Activated CD8-positive, alpha-beta T cell treated with anti-CD3 and anti-CD28 coated beads for 36 hours (primary cell): ENCODE measurements around the gene CTAGE1. TPM values are rescaled to one million over a fixed set of nuclear protein-coding genes. Genes with fewer than 3 reads are reported as not detected.
"Not testable (repeated sequence)": the region's sequence is repeated elsewhere in the genome, so short reads cannot be mapped to it uniquely, and the experiment has no call there.

Source experiments
- ATAC-seq: fragments of 200-7000 bp; cut with Tn5 transposase; one replicate; pipeline ENCODE4 v1.10.0; 2021; ENCODE audit warnings: mild to moderate bottlenecking, moderate library complexity
- CTCF ChIA-PET: fragments of 350-600 bp; sonication (Branson Sonifier 250); formaldehyde crosslinking; loops from one replicate; lab custom pipeline; 2021; ENCODE audit warnings: antibody characterized with exemption; lab: Charles Lee
- POLR2A ChIA-PET: fragments of 350-600 bp; sonication (Branson Sonifier 250); formaldehyde crosslinking; loops from one replicate; lab custom pipeline; 2021; ENCODE audit warnings: antibody characterized with exemption; lab: Charles Lee
- DNase-seq: peaks from one replicate; pipeline ENCODE4 v3.0.0-alpha.2; 2020
- H3K27ac Mint-ChIP-seq: one replicate; pipeline ENCODE4 v1.8.0; 2021; ENCODE audit warnings: mild to moderate bottlenecking, mixed read lengths
- H3K27me3 Mint-ChIP-seq: one replicate; pipeline ENCODE4 v1.8.0; 2021; ENCODE audit warnings: mixed read lengths
- H3K36me3 Mint-ChIP-seq: one replicate; pipeline ENCODE4 v1.8.0; 2021; ENCODE audit warnings: low read depth, mixed read lengths
- H3K4me1 Mint-ChIP-seq: one replicate; pipeline ENCODE4 v1.8.0; 2021; ENCODE audit warnings: low read depth, mixed read lengths
- H3K4me3 Mint-ChIP-seq: one replicate; pipeline ENCODE4 v1.8.0; 2021; ENCODE audit warnings: mild to moderate bottlenecking, moderate library complexity, mixed read lengths
- H3K9me3 Mint-ChIP-seq: one replicate; pipeline ENCODE4 v1.8.0; 2021; ENCODE audit warnings: mixed read lengths
- CTCF ChIP-seq: fragments of 200-600 bp; IDR thresholded peaks from one replicate; pipeline ENCODE4 v1.8.0; 2022; ENCODE audit warnings: antibody characterized with exemption, mild to moderate bottlenecking
- intact Hi-C: fragments of 100-400 bp; cut with micrococcal nuclease; formaldehyde crosslinking; loops from one replicate; pipeline ENCODE4 v1.10.0; 2022
- total RNA-seq, 2 experiments: library from RNA; stranded (reverse); gene quantifications; one replicate each; pipeline ENCODE4 v1.2.3, GENCODE V29; 2021

The CTAGE1 gene
- total RNA-seq, 2 experiments from 2014 or later = not detected

GRCh38 chr18:22453315-22453714 is 35.6 kb upstream of the CTAGE1 start:
- ChIA-PET CTCF (interaction anchor here (1.1 kb wide), 1 partner anchor 12 kb away, joined by 5 read pairs; no protein-coding TSS in a partner anchor), POLR2A (no interaction called here)
- DNase-seq (no peak), ATAC-seq (no peak)
- Mint-ChIP-seq H3K4me3 (no peak overlapping the region), H3K36me3 (no peaks in the 10 kb centered on the region), H3K27ac (no peak overlapping the region), H3K9me3 (peaks cover 14% of the 10 kb centered on the region), H3K27me3 (no peaks in the 10 kb centered on the region), H3K4me1 (no peaks in the 10 kb centered on the region)
- no peak for TF ChIP-seq CTCF
- intact Hi-C loops = no loop called here

DNA sequence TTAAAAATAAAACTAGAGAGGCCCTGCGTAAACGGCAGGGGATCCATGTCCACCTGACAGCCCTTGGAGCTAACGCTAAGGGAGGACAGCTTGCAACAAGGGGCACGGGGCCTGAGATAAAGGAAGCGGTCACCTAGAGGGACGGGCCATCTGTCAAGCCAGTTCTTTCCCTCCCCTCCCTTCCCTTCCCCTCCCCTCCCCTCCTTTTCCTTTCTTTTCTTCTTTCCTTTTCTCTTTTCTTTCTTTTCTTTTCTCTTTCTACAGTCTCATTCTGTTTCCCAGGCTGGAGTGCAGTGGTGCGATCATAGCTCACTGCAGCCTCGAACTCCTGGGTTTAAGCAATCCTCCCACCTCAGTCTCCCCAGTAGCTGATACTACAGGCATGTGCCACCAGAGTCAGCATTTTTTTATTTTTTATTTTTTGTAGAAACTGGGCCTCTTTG is 34.5 kb upstream of the CTAGE1 start:
- Mint-ChIP-seq H3K36me3 (no peaks in the 10 kb centered on the region), H3K27me3 (no peaks in the 10 kb centered on the region), H3K9me3 (peaks cover 14% of the 10 kb centered on the region), H3K4me1 (no peaks in the 10 kb centered on the region), H3K27ac (no peak overlapping the region), H3K4me3 (no peak overlapping the region)
- ATAC-seq (no peak), DNase-seq (no peak)
- ChIA-PET POLR2A (no interaction called here), CTCF (interaction anchor here (1.1 kb wide), 1 partner anchor 11 kb away, joined by 5 read pairs; no protein-coding TSS in a partner anchor)
- no peak for TF ChIP-seq CTCF
- intact Hi-C loops = no loop called here

- TF ChIP-seq CTCF = no peak
- intact Hi-C loops = no loop called here
- no peak overlapping the region for H3K4me3 Mint-ChIP-seq
- DNase-seq (no peak), ATAC-seq (no peak)
- no peaks in the 10 kb centered on the region for H3K4me1 Mint-ChIP-seq
- H3K27ac Mint-ChIP-seq = no peak overlapping the region
- POLR2A ChIA-PET = interaction anchor here (0.8 kb wide), 1 partner anchor 14 kb away, joined by 4 read pairs; no protein-coding TSS in a partner anchor
- no peaks in the 10 kb centered on the region for H3K27me3 Mint-ChIP-seq
- CTCF ChIA-PET = no interaction called here
- H3K9me3 Mint-ChIP-seq = peaks cover 14% of the 10 kb centered on the region
- no peaks in the 10 kb centered on the region for H3K36me3 Mint-ChIP-seq
These were observed 34.1 kb upstream of the CTAGE1 start for GRCh38 chr18:22451796-22452195.

DNA sequence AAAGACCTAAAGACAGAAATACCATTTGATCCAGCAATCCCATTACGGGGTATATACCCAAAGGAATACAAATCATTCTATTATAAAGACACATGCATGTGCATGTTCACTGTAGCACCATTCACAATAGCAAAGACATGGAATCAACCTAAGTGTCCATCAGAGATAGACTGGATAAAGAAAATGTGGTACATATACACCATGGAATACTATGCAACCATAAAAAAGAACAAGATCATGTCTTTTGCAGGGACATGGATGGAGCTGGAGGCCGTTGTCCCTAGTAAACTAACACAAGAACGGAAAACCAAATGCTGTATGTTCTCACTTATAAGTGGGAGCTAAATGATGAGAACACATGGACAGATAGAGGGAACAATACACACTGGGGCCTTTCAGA is 33.1 kb upstream of the CTAGE1 start:
- H3K27me3 Mint-ChIP-seq, POLR2A ChIA-PET: not testable (repeated sequence)

DNA sequence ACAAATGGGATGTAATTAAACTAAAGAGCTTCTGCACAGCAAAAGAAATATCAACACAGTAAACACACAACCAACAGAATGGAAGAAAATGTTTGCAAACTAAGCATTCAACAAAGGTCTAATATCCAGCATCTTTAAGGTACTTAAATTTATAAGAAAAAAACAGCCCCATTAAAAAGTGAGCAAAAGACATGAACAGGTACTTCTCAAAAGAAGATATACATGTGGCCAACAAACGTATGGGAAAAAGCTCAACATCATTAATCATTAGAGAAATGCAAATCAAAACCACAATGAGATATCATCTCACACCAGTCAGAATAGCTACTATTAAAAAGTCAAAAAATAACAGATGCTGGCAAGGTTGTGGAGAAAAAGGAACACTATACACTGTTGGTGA is 32.6 kb upstream of the CTAGE1 start:
- H3K9me3 Mint-ChIP-seq = peaks cover 14% of the 10 kb centered on the region
- H3K4me1 Mint-ChIP-seq, DNase-seq, CTCF ChIA-PET, H3K4me3 Mint-ChIP-seq, H3K36me3 Mint-ChIP-seq, H3K27ac Mint-ChIP-seq, POLR2A ChIA-PET, ATAC-seq, intact Hi-C loops, H3K27me3 Mint-ChIP-seq: not testable (repeated sequence)

More for the DNA sequence above, 33.1 kb upstream of the CTAGE1 start:
- H3K4me1 Mint-ChIP-seq, H3K27ac Mint-ChIP-seq, ATAC-seq, intact Hi-C loops, DNase-seq, H3K36me3 Mint-ChIP-seq, H3K4me3 Mint-ChIP-seq, CTCF ChIA-PET: not testable (repeated sequence)
- H3K9me3 Mint-ChIP-seq = peaks cover 14% of the 10 kb centered on the region

DNA sequence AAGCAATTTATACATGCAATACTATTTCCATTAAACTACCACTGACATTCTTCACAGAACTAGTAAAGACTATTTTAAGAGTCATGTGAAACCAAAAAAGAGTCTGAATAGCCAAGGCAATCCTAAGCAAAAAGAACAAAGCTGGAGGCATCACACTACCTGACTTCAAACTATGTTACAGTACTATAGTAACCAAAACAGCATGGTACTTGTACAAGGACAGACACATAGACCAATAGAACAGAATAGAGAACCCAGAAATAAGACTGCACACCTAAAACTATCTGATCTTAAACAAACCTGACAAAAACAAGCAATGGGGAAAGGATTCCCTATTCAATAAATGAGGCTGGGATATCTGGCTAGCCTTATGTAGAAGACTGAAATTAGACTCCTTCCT is 32.0 kb upstream of the CTAGE1 start:
- intact Hi-C loops, H3K4me1 Mint-ChIP-seq, DNase-seq, H3K36me3 Mint-ChIP-seq, H3K27ac Mint-ChIP-seq, H3K4me3 Mint-ChIP-seq, POLR2A ChIA-PET, CTCF ChIA-PET, ATAC-seq, H3K27me3 Mint-ChIP-seq: not testable (repeated sequence)
- peaks cover 14% of the 10 kb centered on the region for H3K9me3 Mint-ChIP-seq
